IMR-90 (cell line): ENCODE results near the gene ASTL. TPM values are rescaled to one million over a fixed set of nuclear protein-coding genes. Genes with fewer than 3 reads are reported as not detected.

ENCODE experiments used
- ATAC-seq: fragments of 200-7000 bp; cut with Tn5 transposase; 2 replicates; pipeline ENCODE4 v1.9.1; 2020; ENCODE audit warnings: low read depth, mild to moderate bottlenecking, moderate library complexity
- BruUV-seq: library from RNA; stranded (reverse); fragments of 400-500 nt; replicated peaks from 2 replicates; lab custom pipeline; 2021; lab: Mats Ljungman, UMichigan
- CTCF ChIA-PET: fragments of 300-600 bp; formaldehyde crosslinking; extraction: SDS; loops from one replicate; lab custom pipeline; 2021; ENCODE audit warnings: antibody characterized with exemption; lab: Yijun Ruan, JAX
- POLR2A ChIA-PET: fragments of 300-600 bp; sonication (Branson Sonifier 250); formaldehyde crosslinking; loops from one replicate; lab custom pipeline; 2022; ENCODE audit warnings: antibody characterized with exemption; ENCODE audit not compliant: unreplicated experiment; lab: Charles Lee
- DNase-seq: peaks from one replicate; pipeline ENCODE4 v3.0.0; 2013
- H2AFZ ChIP-seq: replicated peaks from 2 replicates; pipeline ENCODE3; 2013; ENCODE audit warnings: low read length, mild to moderate bottlenecking; ENCODE audit not compliant: poor library complexity
- H2AK5ac ChIP-seq: 2 replicates; pipeline ENCODE4 v1.6.1; 2013; ENCODE audit warnings: low read depth, low read length, inconsistent platforms
- H2AK9ac ChIP-seq: replicated peaks from 2 replicates; pipeline ENCODE3; 2013; ENCODE audit warnings: mild to moderate bottlenecking, low read depth, low read length, moderate library complexity; ENCODE audit not compliant: poor library complexity
- H2BK120ac ChIP-seq: 2 replicates; pipeline ENCODE4 v1.6.1; 2013; ENCODE audit warnings: low read depth, low read length, inconsistent platforms
- H2BK15ac ChIP-seq: 3 replicates; pipeline ENCODE4 v1.6.1; 2013; ENCODE audit warnings: low read depth, low read length, inconsistent platforms
- H2BK20ac ChIP-seq: 2 replicates; pipeline ENCODE4 v1.6.1; 2013; ENCODE audit warnings: low read depth, mild to moderate bottlenecking, inconsistent platforms, low read length, moderate library complexity
- H2BK5ac ChIP-seq: 2 replicates; pipeline ENCODE4 v1.6.1; 2013; ENCODE audit warnings: mild to moderate bottlenecking, low read depth, low read length, inconsistent platforms; ENCODE audit not compliant: poor library complexity, severe bottlenecking
- H3K14ac ChIP-seq: replicated peaks from 2 replicates; pipeline ENCODE4 v1.6.1; 2013; ENCODE audit warnings: low read depth, low read length, inconsistent platforms
- H3K18ac ChIP-seq: 2 replicates; pipeline ENCODE4 v1.6.1; 2013; ENCODE audit warnings: low read depth, low read length, control low read depth
- H3K23ac ChIP-seq: 2 replicates; pipeline ENCODE4 v1.6.1; 2013; ENCODE audit warnings: low read depth, low read length, inconsistent platforms
- H3K27ac ChIP-seq: 2 replicates; pipeline ENCODE4 v1.5.1; 2013; ENCODE audit warnings: mild to moderate bottlenecking, control low read depth, low read length; ENCODE audit not compliant: insufficient read depth
- H3K27me3 ChIP-seq: 2 replicates; pipeline ENCODE4 v1.6.1; 2013; ENCODE audit warnings: low read length; ENCODE audit not compliant: control insufficient read depth, insufficient read depth
- H3K36me3 ChIP-seq: 2 replicates; pipeline ENCODE4 v1.6.1; 2013; ENCODE audit warnings: low read length, mixed read lengths; ENCODE audit not compliant: control insufficient read depth, insufficient read depth
- H3K4ac ChIP-seq: 2 replicates; pipeline ENCODE4 v1.6.1; 2013; ENCODE audit warnings: low read depth, low read length, inconsistent platforms
- H3K4me1 ChIP-seq: 2 replicates; pipeline ENCODE4 v1.6.1; 2013; ENCODE audit warnings: low read length, mixed read lengths; ENCODE audit not compliant: control insufficient read depth, insufficient read depth
- H3K4me2 ChIP-seq: 2 replicates; pipeline ENCODE4 v1.6.1; 2013; ENCODE audit warnings: low read depth, mild to moderate bottlenecking, control low read depth, low read length, moderate library complexity
- H3K4me3 ChIP-seq: 2 replicates; pipeline ENCODE4 v1.5.1; 2013; ENCODE audit warnings: low read depth, mild to moderate bottlenecking, control low read depth, low read length, moderate library complexity; ENCODE audit not compliant: insufficient read depth
- H3K56ac ChIP-seq: 2 replicates; pipeline ENCODE4 v1.6.1; 2013; ENCODE audit warnings: low read length, inconsistent platforms; ENCODE audit not compliant: insufficient read depth; ENCODE audit errors: extremely low read depth
- H3K79me1 ChIP-seq, 2 experiments: 2 replicates each; pipeline ENCODE4 v1.6.1; 2013; ENCODE audit warnings: low read length in 2 of 2, inconsistent platforms in 1 of 2, low read depth in 1 of 2
- H3K9ac ChIP-seq: 2 replicates; pipeline ENCODE4 v1.6.1; 2013; ENCODE audit warnings: low read depth, low read length, control low read depth
- H3K9me1 ChIP-seq: 2 replicates; pipeline ENCODE4 v1.6.1; 2013; ENCODE audit warnings: low read length, inconsistent platforms; ENCODE audit not compliant: insufficient read depth
- H3K9me3 ChIP-seq: 2 replicates; pipeline ENCODE4 v1.6.1; 2013; ENCODE audit warnings: low read length; ENCODE audit not compliant: control insufficient read depth, insufficient read depth
- H4K20me1 ChIP-seq: 2 replicates; pipeline ENCODE4 v1.6.1; 2013; ENCODE audit warnings: low read length, inconsistent platforms; ENCODE audit not compliant: insufficient read depth
- H4K5ac ChIP-seq: 2 replicates; pipeline ENCODE4 v1.6.1; 2013; ENCODE audit warnings: mild to moderate bottlenecking, low read depth, low read length, control low read depth
- H4K8ac ChIP-seq, 2 experiments: 2 replicates each; pipeline ENCODE4 v1.6.1; 2013; ENCODE audit warnings: low read depth in 2 of 2, low read length in 2 of 2, control low read depth in 1 of 2, inconsistent platforms in 1 of 2
- H4K91ac ChIP-seq: 2 replicates; pipeline ENCODE4 v1.6.1; 2013; ENCODE audit warnings: low read depth, low read length, inconsistent platforms; ENCODE audit not compliant: insufficient read depth
- BHLHE40 ChIP-seq: fragments of 150-350 bp; IDR thresholded peaks from 2 replicates; pipeline ENCODE4 v1.6.1; 2016; ENCODE audit warnings: mild to moderate bottlenecking, low read depth, low read length
- CHD1 ChIP-seq: IDR thresholded peaks from 2 replicates; pipeline ENCODE4 v1.6.1; 2012; ENCODE audit warnings: low read depth, low read length, improper control_type of control experiment
- CTCF ChIP-seq: conservative IDR thresholded peaks from 2 replicates; pipeline ENCODE4 v1.5.1; 2012; ENCODE audit warnings: mild to moderate bottlenecking, low read depth, low read length, improper control_type of control experiment
- ELK1 ChIP-seq: fragments of 150-350 bp; IDR thresholded peaks from 2 replicates; pipeline ENCODE4 v1.6.1; 2016; ENCODE audit warnings: low read depth, mild to moderate bottlenecking, low read length, moderate library complexity, borderline replicate concordance
- FOS ChIP-seq: fragments of 150-350 bp; IDR thresholded peaks from 2 replicates; pipeline ENCODE4 v1.6.1; 2016; ENCODE audit warnings: low read depth, low read length
- MAFK ChIP-seq: IDR thresholded peaks from 2 replicates; pipeline ENCODE4 v1.6.1; 2012; ENCODE audit warnings: low read depth, low read length, improper control_type of control experiment
- MAZ ChIP-seq: IDR thresholded peaks from 2 replicates; pipeline ENCODE4 v1.6.1; 2012; ENCODE audit warnings: low read depth, mild to moderate bottlenecking, low read length, improper control_type of control experiment, moderate library complexity, borderline replicate concordance
- MXI1 ChIP-seq: IDR thresholded peaks from 2 replicates; pipeline ENCODE4 v1.6.1; 2012; ENCODE audit warnings: low read depth, mild to moderate bottlenecking, low read length, moderate library complexity, borderline replicate concordance
- NFE2L2 ChIP-seq: fragments of 150-350 bp; IDR thresholded peaks from 2 replicates; pipeline ENCODE4 v1.6.1; 2016; ENCODE audit warnings: low read depth, mild to moderate bottlenecking, low read length
- POLR2A ChIP-seq: IDR thresholded peaks from 2 replicates; pipeline ENCODE4 v1.6.1; 2012; ENCODE audit warnings: mild to moderate bottlenecking, low read depth, low read length
- RAD21 ChIP-seq: IDR thresholded peaks from 2 replicates; pipeline ENCODE4 v1.6.1; 2012; ENCODE audit warnings: low read length, improper control_type of control experiment
- RCOR1 ChIP-seq: IDR thresholded peaks from 2 replicates; pipeline ENCODE4 v1.6.1; 2012; ENCODE audit warnings: mild to moderate bottlenecking, low read length, improper control_type of control experiment; ENCODE audit not compliant: insufficient replicate concordance
- RFX5 ChIP-seq: IDR thresholded peaks from 2 replicates; pipeline ENCODE4 v1.8.0; 2012; ENCODE audit warnings: low read depth, mild to moderate bottlenecking, low read length, moderate library complexity
- SMC3 ChIP-seq: fragments of 150-350 bp; IDR thresholded peaks from 2 replicates; pipeline ENCODE4 v1.6.1; 2016; ENCODE audit warnings: low read depth, mild to moderate bottlenecking, antibody characterized with exemption, low read length, moderate library complexity
- WGBS, 2 experiments: methylation state at CpG; one replicate each; pipeline versions ENCODE4 v1.1.5 to v1.1.7; 2013; ENCODE audit warnings: missing lambda C conversion rate in 2 of 2; ENCODE audit not compliant: insufficient read length in 1 of 2; ENCODE audit errors: extremely low coverage in 2 of 2; 5-methylcytosine and 5-hydroxymethylcytosine counted together
- dilution Hi-C: fragments of 300-500 bp; cut with HindIII; formaldehyde crosslinking; loops from one replicate; pipeline ENCODE4 v1.14.3; 2018; ENCODE audit warnings: low sequenced_read_pairs; ENCODE audit not compliant: unreplicated experiment
- in situ Hi-C: fragments of 300-500 bp; cut with MboI; formaldehyde crosslinking; loops from 3 replicates; pipeline ENCODE4 v1.14.3; 2019; ENCODE audit warnings: low sequenced_read_pairs, inconsistent platforms, mixed read lengths
- intact Hi-C: fragments of 100-400 bp; cut with micrococcal nuclease; formaldehyde crosslinking; loops from 2 replicates; pipeline ENCODE4 v1.10.0; 2022
- polyA plus RNA-seq, 3 experiments: library from polyadenylated mRNA; depleted of rRNA; stranded (reverse); fragments of >200 nt; gene quantifications; 2 replicates each; pipeline ENCODE4 v1.2.3, GENCODE V29; 2012; ENCODE audit warnings: low replicate concordance in 1 of 3
- total RNA-seq: library from RNA; depleted of rRNA; stranded (reverse); fragments of >200 nt; gene quantifications from 2 replicates; pipeline ENCODE4 v1.2.3, GENCODE V29; 2012

The ASTL gene
- total and polyA plus RNA-seq, 2 of the 4 experiments (the other 2 are of a cell fraction) = not detected

GRCh38 chr2:96131813-96132745, 6.2 kb downstream of the ASTL start:
- Histone ChIP-seq H2AFZ (peak overlapping the region; percentile 48), H2BK5ac (no peak overlapping the region), H2BK120ac (no peak overlapping the region), H4K5ac (no peak overlapping the region), H3K27me3 (peaks cover 57% of the 10 kb centered on the region), H2AK9ac (peak overlapping the region; percentile 42), H3K23ac (no peak overlapping the region), H4K91ac (no peak overlapping the region), H3K9me1 (no peaks in the 10 kb centered on the region), H3K14ac (no peak overlapping the region), H3K36me3 (no peaks in the 10 kb centered on the region), H2BK20ac (no peak overlapping the region), H3K4me3 (no peak overlapping the region), H3K79me1 (no peaks in the 10 kb centered on the region), H4K8ac (no peak overlapping the region), H3K4me1 (no peaks in the 10 kb centered on the region), H3K4ac (no peak overlapping the region), H3K27ac (no peak overlapping the region), H3K9ac (no peak overlapping the region), H2AK5ac (no peak overlapping the region), H3K9me3 (no peaks in the 10 kb centered on the region), H3K56ac (no peak overlapping the region), H2BK15ac (no peak overlapping the region), H4K20me1 (no peaks in the 10 kb centered on the region; the same call in 1 of the 2 replicates), H3K4me2 (no peak overlapping the region), H3K18ac (no peak overlapping the region)
- no TSS peak for BruUV-seq
- ATAC-seq (no peak), DNase-seq (no peak)
- 94% methylated on average over 6 of the region's 26 CpGs; no CpG with 5 or more reads in 1 of the 2 experiments for WGBS, 2 experiments
- intact Hi-C loops = no loop called here
- in situ Hi-C loops = loop anchor here (10.0 kb wide), 1 partner anchor 133 kb away; the partner anchor contains the start of genes CIAO1 and TMEM127
- POLR2A ChIA-PET = no interaction called here
- dilution Hi-C loops = no loop called here
- CTCF ChIA-PET = interaction anchor here (1.5 kb wide), 1 partner anchor 15 kb away, joined by 5 read pairs; no protein-coding TSS in a partner anchor
- TF ChIP-seq POLR2A (no peak), CTCF (no peak), CHD1 (no peak), RAD21 (no peak), BHLHE40 (no peak), SMC3 (no peak), FOS (no peak), RFX5 (no peak), MXI1 (no peak), MAFK (no peak), ELK1 (no peak), RCOR1 (no peak), MAZ (no peak), NFE2L2 (no peak)
